Karpas-422 (cell line): ENCODE measurements around the gene IQGAP2. TPM values are rescaled to one million over a fixed set of nuclear protein-coding genes. Genes with fewer than 3 reads are reported as not detected.

ENCODE experiments used
- DNase-seq: peaks from one replicate; pipeline ENCODE4 v3.0.0-alpha.2; 2015
- H2AFZ ChIP-seq: fragments of 200-600 bp; sonication (generic); 2 replicates; pipeline ENCODE4 v1.6.1; 2014; ENCODE audit warnings: antibody characterized with exemption, low read length, mixed read lengths
- H3K27ac ChIP-seq: fragments of 200-600 bp; sonication (generic); 2 replicates; pipeline ENCODE4 v1.5.1; 2014; ENCODE audit warnings: mild to moderate bottlenecking, low read length, moderate library complexity
- H3K27me3 ChIP-seq: fragments of 200-600 bp; sonication (generic); 2 replicates; pipeline ENCODE4 v1.6.1; 2014; ENCODE audit warnings: low read length, mixed read lengths
- H3K36me3 ChIP-seq: fragments of 200-600 bp; sonication (generic); 2 replicates; pipeline ENCODE4 v1.6.1; 2014; ENCODE audit warnings: low read length, mixed read lengths; ENCODE audit not compliant: insufficient read depth
- H3K4me1 ChIP-seq: fragments of 200-600 bp; sonication (generic); 2 replicates; pipeline ENCODE4 v1.6.1; 2014; ENCODE audit warnings: mild to moderate bottlenecking, low read length, mixed read lengths
- H3K4me2 ChIP-seq: fragments of 200-600 bp; sonication (generic); 2 replicates; pipeline ENCODE4 v1.6.1; 2014; ENCODE audit warnings: low read length, low read depth, mild to moderate bottlenecking; ENCODE audit not compliant: poor library complexity, severe bottlenecking
- H3K4me3 ChIP-seq: fragments of 200-600 bp; sonication (generic); 2 replicates; pipeline ENCODE4 v1.5.1; 2014; ENCODE audit warnings: mild to moderate bottlenecking, antibody characterized with exemption, low read length, mixed read lengths
- H3K79me2 ChIP-seq: fragments of 200-600 bp; sonication (generic); 2 replicates; pipeline ENCODE4 v1.6.1; 2014; ENCODE audit warnings: mild to moderate bottlenecking, low read length, mixed read lengths
- H3K9ac ChIP-seq: fragments of 200-600 bp; sonication (generic); 2 replicates; pipeline ENCODE4 v1.6.0; 2014; ENCODE audit warnings: low read length
- H3K9me2 ChIP-seq: fragments of 200-600 bp; sonication (generic), shearing (Covaris generic); replicated peaks from 2 replicates; pipeline ENCODE4 v1.6.0; 2014; ENCODE audit warnings: mild to moderate bottlenecking, low read length, moderate library complexity; ENCODE audit not compliant: insufficient read depth
- H3K9me3 ChIP-seq: fragments of 300-700, 200-600 bp; sonication (generic); 2 replicates; pipeline ENCODE4 v1.6.1; 2014; ENCODE audit warnings: low read length, mixed read lengths
- H4K20me1 ChIP-seq: fragments of 200-600 bp; sonication (generic); 2 replicates; pipeline ENCODE4 v1.6.1; 2014; ENCODE audit warnings: mild to moderate bottlenecking, antibody characterized with exemption, low read length, low read depth; ENCODE audit not compliant: insufficient read depth
- total RNA-seq: library from RNA; depleted of rRNA; stranded (reverse); fragments of >200 nt; shearing (Covaris generic); gene quantifications from 2 replicates; pipeline ENCODE4 v1.2.3, GENCODE V29; 2014; ENCODE audit warnings: low replicate concordance

IQGAP2 gene
- total RNA-seq, 1 experiment from 2014 or later: not detected

DNA sequence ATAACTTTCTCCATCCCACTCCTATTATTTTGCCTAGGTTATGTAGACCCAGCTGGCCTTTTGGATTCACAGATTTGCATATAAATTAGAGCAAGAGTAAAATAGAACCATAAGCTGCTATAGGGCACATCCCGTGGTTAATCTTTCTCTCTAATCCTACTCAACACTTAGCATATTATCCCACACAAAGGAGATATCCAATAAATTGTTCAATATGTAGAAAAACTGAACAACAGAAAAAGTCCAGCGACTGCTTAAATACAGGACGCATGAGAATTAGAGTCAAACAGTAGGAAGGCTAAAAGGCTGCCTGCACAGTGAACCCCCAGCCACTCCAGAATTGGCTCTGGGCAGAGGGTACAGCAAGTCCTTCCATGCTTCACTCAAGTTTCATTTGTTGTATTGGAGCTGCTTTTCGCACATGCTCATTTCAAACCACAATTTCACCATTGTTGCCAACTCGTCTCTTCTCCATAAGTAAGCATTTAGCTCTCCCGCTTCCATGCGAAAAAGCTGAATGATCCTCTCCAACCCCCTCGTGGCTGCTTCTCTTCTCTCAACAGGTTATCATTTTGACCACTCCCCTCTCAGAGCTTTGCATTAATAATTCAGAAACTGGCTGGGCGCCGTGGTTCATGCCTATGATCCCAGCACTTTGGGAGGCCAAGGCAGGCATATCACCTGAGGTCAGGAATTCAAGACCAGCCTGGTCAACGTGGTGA is 14.1 kb upstream of the IQGAP2 start:
- no peak overlapping the region for H3K4me3 ChIP-seq
- no peaks in the 10 kb centered on the region for H3K9me2 ChIP-seq
- H3K4me2 ChIP-seq: no peak overlapping the region
- no peaks in the 10 kb centered on the region for H4K20me1 ChIP-seq
- DNase-seq: no peak
- no peak overlapping the region for H3K9ac ChIP-seq
- no peak overlapping the region for H2AFZ ChIP-seq
- no peaks in the 10 kb centered on the region for H3K4me1 ChIP-seq
- H3K79me2 ChIP-seq: no peaks in the 10 kb centered on the region
- no peak overlapping the region for H3K27ac ChIP-seq
- no peaks in the 10 kb centered on the region for H3K27me3 ChIP-seq
- no peaks in the 10 kb centered on the region for H3K36me3 ChIP-seq
- no peaks in the 10 kb centered on the region for H3K9me3 ChIP-seq

DNA sequence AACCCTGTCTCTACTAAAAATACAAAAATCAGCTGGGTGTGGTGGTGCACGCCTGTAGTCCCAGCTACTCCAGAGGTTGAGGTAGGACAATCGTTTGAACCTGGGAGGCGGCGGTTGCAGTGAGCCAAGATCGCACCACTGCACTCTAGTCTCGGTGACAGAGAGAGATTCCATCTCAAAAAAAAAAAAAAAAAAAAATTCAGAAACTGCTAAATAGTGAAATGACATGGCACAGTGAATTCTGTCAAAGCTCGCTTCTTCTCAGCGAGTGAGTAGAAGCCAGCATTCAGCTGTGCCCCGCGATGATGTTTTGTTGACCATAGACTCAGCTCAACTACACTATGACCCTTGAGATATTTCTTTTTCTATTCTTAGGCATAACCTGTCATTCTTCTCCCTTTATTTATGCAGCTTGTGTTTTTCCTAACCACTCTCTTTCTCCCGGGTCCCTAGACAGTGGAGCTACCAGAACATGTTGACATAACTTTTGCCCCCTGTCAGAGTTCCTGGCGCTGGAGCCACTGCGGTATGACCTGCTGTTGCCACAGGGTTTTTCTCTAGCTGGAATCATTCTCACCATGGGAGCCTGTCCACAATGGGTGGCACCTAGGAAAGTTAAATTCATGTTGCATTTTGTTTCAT is 13.5 kb upstream of the IQGAP2 start:
- H3K9me2 ChIP-seq: no peaks in the 10 kb centered on the region
- H3K27me3 ChIP-seq: no peaks in the 10 kb centered on the region
- DNase-seq: no peak
- H3K79me2 ChIP-seq: no peaks in the 10 kb centered on the region
- no peaks in the 10 kb centered on the region for H3K9me3 ChIP-seq
- no peak overlapping the region for H3K27ac ChIP-seq
- H3K4me2 ChIP-seq: no peak overlapping the region
- H3K4me3 ChIP-seq: no peak overlapping the region
- H2AFZ ChIP-seq: no peak overlapping the region
- no peaks in the 10 kb centered on the region for H3K4me1 ChIP-seq
- no peaks in the 10 kb centered on the region for H3K36me3 ChIP-seq
- no peaks in the 10 kb centered on the region for H4K20me1 ChIP-seq
- H3K9ac ChIP-seq: no peak overlapping the region

DNA sequence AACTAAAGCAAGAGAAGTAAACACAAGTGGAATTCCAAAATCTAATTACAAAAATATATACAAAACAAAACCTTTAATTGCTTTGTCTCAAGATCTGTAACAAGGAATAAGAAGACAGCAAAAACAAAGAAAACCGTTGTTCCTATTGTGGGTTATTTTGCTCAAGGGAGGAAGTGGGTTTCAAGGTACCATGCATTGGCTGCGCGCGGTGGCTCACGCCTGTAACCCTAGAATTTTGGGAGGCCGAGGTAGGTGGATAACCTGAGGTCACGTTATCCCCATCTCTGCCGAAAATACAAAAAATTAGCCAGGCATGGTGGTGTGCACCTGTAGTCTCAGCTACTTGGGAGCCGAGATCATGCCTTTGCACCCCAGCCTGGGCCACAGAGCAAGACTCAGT is 12.1 kb upstream of the IQGAP2 start:
- Histone ChIP-seq H3K79me2 (no peaks in the 10 kb centered on the region), H4K20me1 (no peaks in the 10 kb centered on the region), H2AFZ (no peak overlapping the region), H3K27me3 (no peaks in the 10 kb centered on the region), H3K27ac (no peak overlapping the region), H3K9me3 (no peaks in the 10 kb centered on the region), H3K36me3 (no peaks in the 10 kb centered on the region), H3K9me2 (no peaks in the 10 kb centered on the region), H3K4me2 (no peak overlapping the region), H3K9ac (no peak overlapping the region), H3K4me3 (no peak overlapping the region), H3K4me1 (no peaks in the 10 kb centered on the region)
- no peak for DNase-seq

DNA sequence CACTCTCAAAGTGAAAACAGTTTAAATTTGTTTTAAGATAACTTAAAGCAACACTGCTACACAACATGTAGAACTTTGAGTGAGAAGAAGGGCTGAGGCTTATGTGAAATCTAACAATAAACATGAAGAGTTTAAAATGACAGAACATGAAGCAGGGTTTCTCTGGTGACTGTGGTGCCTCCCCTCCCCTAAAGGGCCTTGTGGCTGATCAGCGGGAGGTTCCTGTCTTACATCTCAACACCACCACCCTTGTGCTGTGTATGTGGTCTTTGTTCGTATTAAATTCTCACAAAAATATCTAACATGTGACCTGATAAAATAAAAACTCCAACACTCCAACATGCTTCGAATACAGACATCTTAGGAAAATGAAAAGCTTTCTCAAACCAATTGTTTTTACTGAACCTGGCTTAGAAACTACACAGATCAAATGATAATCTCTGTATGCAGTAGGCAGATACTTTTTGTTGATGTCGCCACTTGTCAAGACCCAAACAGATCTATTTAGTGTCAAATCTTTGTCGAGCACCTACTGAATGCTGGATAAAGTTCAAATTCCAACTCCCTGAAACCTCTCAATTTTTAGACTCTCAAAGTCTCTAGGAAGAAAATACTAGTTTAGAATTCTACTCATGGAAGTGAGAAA is 9.9 kb upstream of the IQGAP2 start:
- no peak overlapping the region for H3K4me2 ChIP-seq
- H3K9me2 ChIP-seq: no peaks in the 10 kb centered on the region
- H3K4me1 ChIP-seq: no peaks in the 10 kb centered on the region
- H3K36me3 ChIP-seq: no peaks in the 10 kb centered on the region
- H3K27me3 ChIP-seq: no peaks in the 10 kb centered on the region
- H3K79me2 ChIP-seq: no peaks in the 10 kb centered on the region
- H3K4me3 ChIP-seq: no peak overlapping the region
- H3K9me3 ChIP-seq: no peaks in the 10 kb centered on the region
- no peak overlapping the region for H2AFZ ChIP-seq
- DNase-seq: no peak
- no peak overlapping the region for H3K27ac ChIP-seq
- H4K20me1 ChIP-seq: no peaks in the 10 kb centered on the region
- no peak overlapping the region for H3K9ac ChIP-seq

DNA sequence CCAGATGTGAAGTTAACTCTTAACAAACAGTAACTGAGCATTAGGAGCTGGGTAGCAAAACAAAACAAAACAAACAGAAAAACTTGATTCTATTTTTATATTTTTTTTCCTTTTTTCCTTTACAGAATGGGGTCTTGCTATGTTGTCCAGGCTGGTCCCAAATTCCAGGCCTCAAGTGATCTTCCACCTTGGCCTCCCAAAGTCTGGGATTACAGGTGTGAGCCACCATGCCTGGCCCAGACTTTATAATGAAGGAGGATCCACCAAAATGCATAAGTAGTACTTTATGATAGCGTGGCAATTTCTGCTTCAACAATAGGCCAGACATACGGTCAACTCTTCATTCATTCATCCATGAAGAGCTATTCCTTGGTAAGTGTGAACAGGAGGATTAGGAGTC is 5.9 kb upstream of the IQGAP2 start:
- H3K27me3 ChIP-seq: no peaks in the 10 kb centered on the region
- no peak overlapping the region for H3K27ac ChIP-seq
- no peak for DNase-seq
- no peaks in the 10 kb centered on the region for H4K20me1 ChIP-seq
- H2AFZ ChIP-seq: no peak overlapping the region
- H3K36me3 ChIP-seq: no peaks in the 10 kb centered on the region
- H3K9ac ChIP-seq: no peak overlapping the region
- peaks cover 11% of the 10 kb centered on the region for H3K4me1 ChIP-seq
- no peak overlapping the region for H3K4me2 ChIP-seq
- no peaks in the 10 kb centered on the region for H3K9me2 ChIP-seq
- H3K9me3 ChIP-seq: no peaks in the 10 kb centered on the region
- no peaks in the 10 kb centered on the region for H3K79me2 ChIP-seq
- no peak overlapping the region for H3K4me3 ChIP-seq

GRCh38 chr5:76399268-76399667 is 3.8 kb upstream of the IQGAP2 start:
- H3K9ac ChIP-seq: no peak overlapping the region
- no peak overlapping the region for H3K27ac ChIP-seq
- no peak overlapping the region for H2AFZ ChIP-seq
- H3K4me1 ChIP-seq: peaks cover 17% of the 10 kb centered on the region
- no peaks in the 10 kb centered on the region for H3K9me3 ChIP-seq
- no peaks in the 10 kb centered on the region for H3K27me3 ChIP-seq
- no peak overlapping the region for H3K4me2 ChIP-seq
- DNase-seq: no peak
- no peaks in the 10 kb centered on the region for H3K79me2 ChIP-seq
- no peak overlapping the region for H3K4me3 ChIP-seq
- no peaks in the 10 kb centered on the region for H4K20me1 ChIP-seq
- H3K9me2 ChIP-seq: no peaks in the 10 kb centered on the region
- H3K36me3 ChIP-seq: no peaks in the 10 kb centered on the region

DNA sequence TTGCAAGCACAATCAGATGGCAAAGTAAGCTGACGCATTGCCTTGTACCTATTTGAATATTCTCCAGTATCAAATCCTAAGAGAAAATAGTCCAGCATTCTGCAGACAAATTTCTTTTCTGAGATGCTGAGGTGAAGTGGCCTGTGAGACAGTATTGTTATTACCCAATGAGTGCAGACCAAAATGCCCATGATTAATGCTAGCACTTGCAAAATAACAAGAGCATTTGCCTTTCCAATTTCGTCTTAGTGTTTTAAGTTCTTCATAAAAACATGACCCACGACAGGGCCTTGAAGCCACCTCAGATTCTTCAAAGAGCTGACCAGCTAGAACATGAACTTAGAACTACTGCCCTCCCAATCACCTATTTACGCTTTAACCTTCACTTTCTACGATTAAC is 2.6 kb upstream of the IQGAP2 start:
- H3K36me3 ChIP-seq: no peaks in the 10 kb centered on the region
- H3K79me2 ChIP-seq: no peaks in the 10 kb centered on the region
- no peak overlapping the region for H3K9ac ChIP-seq
- H3K9me2 ChIP-seq: no peaks in the 10 kb centered on the region
- H4K20me1 ChIP-seq: no peaks in the 10 kb centered on the region
- no peak for DNase-seq
- no peaks in the 10 kb centered on the region for H3K27me3 ChIP-seq
- H3K9me3 ChIP-seq: no peaks in the 10 kb centered on the region
- H3K27ac ChIP-seq: no peak overlapping the region
- H3K4me2 ChIP-seq: no peak overlapping the region
- peaks cover 17% of the 10 kb centered on the region for H3K4me1 ChIP-seq
- H2AFZ ChIP-seq: no peak overlapping the region
- H3K4me3 ChIP-seq: no peak overlapping the region

- Histone ChIP-seq H2AFZ (no peak overlapping the region), H3K4me2 (peak overlapping the region; percentile 42), H3K4me3 (no peak overlapping the region), H3K27me3 (no peaks in the 10 kb centered on the region), H4K20me1 (no peaks in the 10 kb centered on the region), H3K79me2 (no peaks in the 10 kb centered on the region), H3K4me1 (peaks cover 17% of the 10 kb centered on the region), H3K9me2 (no peaks in the 10 kb centered on the region), H3K9me3 (no peaks in the 10 kb centered on the region), H3K27ac (no peak overlapping the region), H3K36me3 (no peaks in the 10 kb centered on the region), H3K9ac (no peak overlapping the region)
- peak; percentile 50 for DNase-seq
Observed at GRCh38 chr5:76401801-76402250, 1.3 kb upstream of the IQGAP2 start.
